HEK293T (cell line): ENCODE data around the gene MRC1.

Experiments
- BHLHE40 ChIP-seq: fragments of 450-650 bp; IDR thresholded peaks from 2 replicates; pipeline ENCODE4 v1.6.1; 2016; ENCODE audit warnings: mild to moderate bottlenecking, moderate library complexity, borderline replicate concordance
- ELF4 ChIP-seq: fragments of 450-650 bp; IDR thresholded peaks from 2 replicates; pipeline ENCODE4 v1.6.1; 2017; ENCODE audit warnings: antibody characterized with exemption
- FOXK2 ChIP-seq: fragments of 450-650 bp; IDR thresholded peaks from 2 replicates; pipeline ENCODE4 v1.6.1; 2016; ENCODE audit warnings: mild to moderate bottlenecking
- FOXM1 ChIP-seq: fragments of 450-650 bp; IDR thresholded peaks from 2 replicates; pipeline ENCODE4 v1.6.1; 2017; ENCODE audit warnings: mild to moderate bottlenecking, borderline replicate concordance
- HDGF ChIP-seq: fragments of 450-650 bp; IDR thresholded peaks from 2 replicates; pipeline ENCODE4 v1.6.1; 2017; ENCODE audit warnings: antibody characterized with exemption, borderline replicate concordance
- L3MBTL2 ChIP-seq: fragments of 450-650 bp; conservative IDR thresholded peaks from 2 replicates; pipeline ENCODE4 v1.6.1; 2016; ENCODE audit warnings: mild to moderate bottlenecking
- LEF1 ChIP-seq: fragments of 450-650 bp; IDR thresholded peaks from 2 replicates; pipeline ENCODE4 v1.6.1; 2017; ENCODE audit warnings: mild to moderate bottlenecking, borderline replicate concordance
- NFRKB ChIP-seq: fragments of 450-650 bp; IDR thresholded peaks from 2 replicates; pipeline ENCODE4 v1.6.1; 2016; ENCODE audit warnings: mild to moderate bottlenecking, moderate library complexity
- PKNOX1 ChIP-seq: fragments of 450-650 bp; IDR thresholded peaks from 2 replicates; pipeline ENCODE4 v1.6.1; 2016
- SP1 ChIP-seq: fragments of 450-650 bp; IDR thresholded peaks from 2 replicates; pipeline ENCODE4 v1.6.1; 2017
- SUZ12 ChIP-seq: fragments of 450-650 bp; IDR thresholded peaks from 2 replicates; pipeline ENCODE4 v1.6.1; 2016; ENCODE audit warnings: mild to moderate bottlenecking
- TARDBP ChIP-seq: fragments of 450-650 bp; IDR thresholded peaks from 2 replicates; pipeline ENCODE4 v1.6.1; 2016
- ZNF384 ChIP-seq: fragments of 450-650 bp; IDR thresholded peaks from 2 replicates; pipeline ENCODE4 v1.6.1; 2016

GRCh38 chr10:17805330-17805729 is 3.8 kb upstream of the MRC1 start:
- TF ChIP-seq HDGF (no peak), TARDBP (no peak), FOXK2 (no peak), BHLHE40 (no peak), ZNF384 (no peak), NFRKB (no peak), FOXM1 (no peak), SUZ12 (no peak), PKNOX1 (no peak), SP1 (no peak), ELF4 (no peak), LEF1 (no peak), L3MBTL2 (no peak)
